ENCODE results near the gene TTC16. TPM values are rescaled to one million over a fixed set of nuclear protein-coding genes. Genes with fewer than 3 reads are reported as not detected.

The TTC16 gene
- total RNA-seq, 2 experiments from 2014 or later: 1.2 to 5.2 TPM

DNA sequence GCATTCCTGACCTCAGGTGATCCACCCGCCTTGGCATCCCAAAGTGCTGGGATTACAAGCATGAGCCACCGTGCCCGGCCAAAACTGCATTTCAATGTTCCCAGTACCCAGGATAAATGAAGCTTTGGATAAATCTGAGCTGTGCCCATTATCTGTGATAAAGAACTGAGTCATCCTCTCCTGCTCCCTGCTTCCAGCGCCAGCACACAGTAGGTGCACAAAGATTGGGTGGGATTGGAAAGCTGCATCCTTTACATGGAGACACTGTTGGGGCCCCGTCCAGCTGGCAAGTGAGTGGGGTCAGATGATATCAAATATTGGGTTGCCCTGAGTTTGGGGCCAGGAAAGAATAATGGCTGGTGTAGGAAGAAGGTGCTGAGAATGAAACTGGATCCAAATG, 45.2 kb downstream of the TTC16 start:
- CTCF ChIA-PET: interaction anchor here (1.5 kb wide), 1 partner anchor 17 kb away, joined by 4 read pairs; no protein-coding TSS in a partner anchor
- H3K9me3 Mint-ChIP-seq (ENCODE audit: low read depth): no peaks in the 10 kb centered on the region
- ATAC-seq: no peak
- no peak overlapping the region for H3K4me3 Mint-ChIP-seq
- DNase-seq: no peak
- H3K27me3 Mint-ChIP-seq: no peaks in the 10 kb centered on the region
- peaks cover 21% of the 10 kb centered on the region for H3K4me1 Mint-ChIP-seq
- H3K36me3 Mint-ChIP-seq: peaks cover 42% of the 10 kb centered on the region
- no peak overlapping the region for H3K27ac Mint-ChIP-seq

- H3K4me1 Mint-ChIP-seq: peaks cover 25% of the 10 kb centered on the region
- DNase-seq: no peak
- H3K36me3 Mint-ChIP-seq: peaks cover 46% of the 10 kb centered on the region
Observed at GRCh38 chr9:127761491-127761956, 45.6 kb downstream of the TTC16 start.

DNA sequence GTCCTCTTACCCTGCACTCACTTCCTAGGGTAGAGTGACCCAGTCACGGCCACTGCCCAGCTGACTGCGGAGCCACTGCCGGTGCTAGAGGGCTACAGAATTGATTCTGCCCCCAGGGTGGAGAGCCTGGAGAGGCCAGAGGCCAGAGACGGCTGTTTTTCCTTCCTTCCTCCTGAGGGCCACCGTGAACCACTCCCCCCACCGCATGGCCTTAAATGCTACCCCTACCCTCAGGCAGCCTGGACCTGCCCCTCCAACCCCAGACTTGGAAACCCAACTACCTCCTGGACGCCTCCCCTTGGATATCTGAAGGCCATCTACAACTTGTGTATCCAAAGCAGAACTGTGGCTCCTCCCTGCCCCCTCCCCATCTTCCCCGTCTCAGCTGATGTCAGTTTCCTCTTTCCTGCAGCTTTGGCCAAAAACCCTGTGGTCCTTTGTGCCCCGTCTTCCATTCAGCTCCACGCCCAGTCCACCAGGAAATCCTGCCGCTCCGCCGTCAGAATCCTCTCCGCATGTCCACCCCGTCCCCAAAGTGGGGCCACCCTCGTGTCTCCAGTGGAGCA, 46.3 kb downstream of the TTC16 start:
- CTCF ChIA-PET: interaction anchor here (1.0 to 6.1 kb wide), 5 partner anchors 9 to 159 kb away, joined by 3 to 61 read pairs (median 3); partner anchors contain the start of gene CDK9
- no peak for DNase-seq
- Mint-ChIP-seq H3K4me3 (no peak overlapping the region), H3K4me1 (peaks cover 31% of the 10 kb centered on the region), H3K36me3 (peaks cover 51% of the 10 kb centered on the region), H3K27ac (peak overlapping the region; percentile 22), H3K27me3 (no peaks in the 10 kb centered on the region), H3K9me3 (ENCODE audit: low read depth) (no peaks in the 10 kb centered on the region)
- no peak for ATAC-seq

More at GRCh38 chr9:127761491-127761956, 45.6 kb downstream of the TTC16 start:
- no peak for ATAC-seq
- CTCF ChIA-PET: no interaction called here
- Mint-ChIP-seq H3K4me3 (no peak overlapping the region), H3K27me3 (no peaks in the 10 kb centered on the region), H3K27ac (no peak overlapping the region), H3K9me3 (ENCODE audit: low read depth) (no peaks in the 10 kb centered on the region)

- Mint-ChIP-seq H3K4me1 (peaks cover 48% of the 10 kb centered on the region), H3K4me3 (no peak overlapping the region)
- peak; percentile 45 for ATAC-seq
Observed at GRCh38 chr9:127763918-127764384, 48.1 kb downstream of the TTC16 start.

DNA sequence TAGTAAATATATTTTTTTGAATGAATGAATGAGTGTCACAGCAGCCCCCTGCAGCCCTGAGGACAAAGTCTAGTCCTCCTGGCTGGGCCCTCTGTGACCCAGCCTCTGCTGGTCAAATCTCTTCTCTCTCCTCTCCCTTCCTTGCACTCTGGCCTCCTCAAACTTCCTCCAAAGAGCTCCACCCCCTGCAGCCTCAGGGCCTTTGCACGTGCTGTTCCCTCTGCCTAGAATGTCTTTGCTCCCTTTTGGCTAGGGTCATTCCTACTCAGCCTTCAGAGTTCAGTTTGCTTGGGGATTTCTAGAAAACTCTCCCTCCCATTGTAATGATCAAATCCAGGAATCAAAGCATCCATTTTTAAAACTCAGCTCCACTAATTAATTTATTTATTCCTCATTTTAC, 49.5 kb downstream of the TTC16 start:
- DNase-seq (no peak), ATAC-seq (no peak)
- H3K4me3 Mint-ChIP-seq: no peak overlapping the region
- peaks cover 57% of the 10 kb centered on the region for H3K36me3 Mint-ChIP-seq
- no peaks in the 10 kb centered on the region for H3K27me3 Mint-ChIP-seq
- H3K9me3 Mint-ChIP-seq (ENCODE audit: low read depth): no peaks in the 10 kb centered on the region
- peak overlapping the region; percentile 37 for H3K27ac Mint-ChIP-seq
- CTCF ChIA-PET: interaction anchor here (1.0 to 6.1 kb wide), 8 partner anchors 11 to 156 kb away, joined by 3 to 61 read pairs (median 10); partner anchors contain the start of genes CDK9 and TOR2A
- H3K4me1 Mint-ChIP-seq: peaks cover 62% of the 10 kb centered on the region

More at GRCh38 chr9:127763918-127764384, 48.1 kb downstream of the TTC16 start:
- CTCF ChIA-PET: interaction anchor here (0.8 to 6.1 kb wide), 10 partner anchors 16 to 156 kb away, joined by 3 to 61 read pairs (median 3); partner anchors contain the start of genes CDK9 and TOR2A
- no peaks in the 10 kb centered on the region for H3K9me3 Mint-ChIP-seq (ENCODE audit: low read depth)
- DNase-seq: no peak
- H3K27ac Mint-ChIP-seq: peak overlapping the region; percentile 54
- H3K27me3 Mint-ChIP-seq: no peaks in the 10 kb centered on the region
- H3K36me3 Mint-ChIP-seq: peaks cover 57% of the 10 kb centered on the region

DNA sequence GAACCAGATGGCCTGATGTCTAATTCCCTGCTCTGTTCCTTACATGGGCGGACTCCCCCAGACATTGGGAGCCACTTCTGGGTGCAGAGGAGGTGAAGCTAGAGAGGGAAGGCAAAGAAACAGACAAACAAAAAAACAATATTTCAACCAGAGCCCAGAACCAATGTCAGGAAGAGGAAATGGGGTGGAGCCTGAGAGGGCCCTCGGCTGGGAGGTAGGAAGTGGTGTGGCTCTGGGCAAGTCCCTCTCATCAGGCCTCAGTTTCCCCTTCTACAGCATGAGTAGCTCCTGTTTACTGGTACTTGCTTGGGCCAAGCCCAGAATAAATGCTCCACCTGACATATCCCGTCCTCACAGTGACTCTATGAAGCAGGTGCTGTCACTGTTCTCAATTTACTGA, 51.5 kb downstream of the TTC16 start:
- Mint-ChIP-seq H3K36me3 (peaks cover 58% of the 10 kb centered on the region), H3K27me3 (no peaks in the 10 kb centered on the region), H3K27ac (peak overlapping the region; percentile 89), H3K4me3 (peak overlapping the region; percentile 38), H3K4me1 (peaks cover 79% of the 10 kb centered on the region), H3K9me3 (ENCODE audit: low read depth) (no peaks in the 10 kb centered on the region)
- DNase-seq (no peak), ATAC-seq (no peak)
- CTCF ChIA-PET: interaction anchor here (1.1 to 6.1 kb wide), 10 partner anchors 9 to 154 kb away, joined by 3 to 61 read pairs (median 6); partner anchors contain the start of genes CDK9, SH2D3C and TOR2A

DNA sequence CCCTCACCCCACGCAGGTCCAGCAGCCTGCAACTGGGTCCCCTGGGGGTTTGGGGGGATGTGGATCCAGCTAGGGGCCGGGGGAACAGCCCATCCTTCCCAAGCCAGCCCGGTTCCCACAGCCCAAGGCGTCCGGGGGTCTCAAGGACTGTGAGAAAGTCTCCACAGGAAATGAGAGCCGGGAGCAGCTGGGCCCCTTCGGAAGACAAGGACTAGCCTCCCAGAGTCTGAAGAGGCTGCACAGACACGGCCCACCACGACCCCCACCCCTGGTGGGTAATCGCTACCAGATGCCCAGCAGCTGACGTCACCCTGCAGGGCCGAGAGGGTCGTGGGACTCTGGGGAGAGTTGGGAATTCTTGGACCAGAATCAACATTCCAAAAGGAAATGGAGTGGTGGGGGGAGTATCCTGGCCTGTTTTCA, 52.0 kb downstream of the TTC16 start:
- H3K27ac Mint-ChIP-seq: peak overlapping the region; percentile 89

GRCh38 chr9:127768698-127769097, 52.8 kb downstream of the TTC16 start:
- no peak for ATAC-seq
- CTCF ChIA-PET: interaction anchor here (2.5 to 6.1 kb wide), 7 partner anchors 11 to 153 kb away, joined by 5 to 61 read pairs (median 23); partner anchors contain the start of genes CDK9 and TOR2A
- peak overlapping the region; percentile 45 for H3K4me3 Mint-ChIP-seq
- peak overlapping the region; percentile 89 for H3K27ac Mint-ChIP-seq
- H3K36me3 Mint-ChIP-seq: peaks cover 56% of the 10 kb centered on the region
- H3K9me3 Mint-ChIP-seq (ENCODE audit: low read depth): no peaks in the 10 kb centered on the region
- H3K4me1 Mint-ChIP-seq: peaks cover 82% of the 10 kb centered on the region
- no peak for DNase-seq
- no peaks in the 10 kb centered on the region for H3K27me3 Mint-ChIP-seq

More for the DNA sequence above, 52.0 kb downstream of the TTC16 start:
- peaks cover 83% of the 10 kb centered on the region for H3K4me1 Mint-ChIP-seq
- H3K27me3 Mint-ChIP-seq: no peaks in the 10 kb centered on the region
- DNase-seq (no peak), ATAC-seq (no peak)
- peaks cover 57% of the 10 kb centered on the region for H3K36me3 Mint-ChIP-seq
- no peak overlapping the region for H3K4me3 Mint-ChIP-seq
- no peaks in the 10 kb centered on the region for H3K9me3 Mint-ChIP-seq (ENCODE audit: low read depth)
- CTCF ChIA-PET: interaction anchor here (1.1 to 6.1 kb wide), 9 partner anchors 8 to 153 kb away, joined by 3 to 61 read pairs (median 7); partner anchors contain the start of genes CDK9, SH2D3C and TOR2A

DNA sequence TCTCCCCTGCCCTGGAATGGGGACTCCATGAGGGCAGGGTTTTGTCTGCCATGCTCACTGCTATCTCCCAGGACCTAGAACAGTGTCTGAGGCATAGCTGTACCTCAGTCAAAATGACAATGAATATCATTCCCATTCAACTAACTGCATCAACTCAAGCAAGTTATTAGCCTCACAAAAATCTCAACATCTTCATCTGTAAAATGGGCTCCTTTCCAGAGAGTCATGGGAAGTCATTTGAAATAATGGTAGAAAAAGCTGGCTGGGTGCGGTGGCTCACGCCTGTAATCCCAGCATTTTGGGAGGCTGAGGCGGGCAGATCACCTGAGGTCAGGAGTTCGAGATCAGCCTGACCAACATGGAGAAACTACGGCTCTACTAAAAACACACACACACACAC, 53.2 kb downstream of the TTC16 start:
- H3K4me1 Mint-ChIP-seq: peaks cover 82% of the 10 kb centered on the region
- peaks cover 59% of the 10 kb centered on the region for H3K36me3 Mint-ChIP-seq
- ATAC-seq: no peak
- CTCF ChIA-PET: interaction anchor here (1.8 to 5.9 kb wide), 7 partner anchors 11 to 152 kb away, joined by 5 to 50 read pairs (median 20); partner anchors contain the start of genes CDK9 and TOR2A
- H3K9me3 Mint-ChIP-seq (ENCODE audit: low read depth): no peaks in the 10 kb centered on the region
- peak overlapping the region; percentile 89 for H3K27ac Mint-ChIP-seq
- H3K27me3 Mint-ChIP-seq: no peaks in the 10 kb centered on the region
- H3K4me3 Mint-ChIP-seq: peak overlapping the region; percentile 45
- no peak for DNase-seq

GRCh38 chr9:127769929-127770582, 54.2 kb downstream of the TTC16 start:
- no peak for ATAC-seq

DNA sequence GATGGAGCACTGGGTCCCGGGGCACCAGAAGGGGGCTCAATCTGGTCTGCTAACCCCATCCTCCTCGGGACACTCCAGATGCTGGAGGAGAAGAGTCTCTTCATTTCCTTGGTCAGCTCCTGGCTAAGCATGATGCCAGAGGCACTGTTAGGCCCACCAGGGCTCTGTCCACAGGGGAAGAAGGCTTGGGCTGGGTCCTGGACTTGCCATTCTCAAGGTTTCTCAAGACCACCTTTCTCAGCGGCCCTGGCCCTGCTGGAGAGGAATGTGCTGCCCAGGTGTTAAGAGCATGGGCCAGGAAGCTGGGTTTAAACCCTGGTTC, 54.7 kb downstream of the TTC16 start:
- DNase-seq: no peak
- H3K27me3 Mint-ChIP-seq: no peaks in the 10 kb centered on the region
- no peaks in the 10 kb centered on the region for H3K9me3 Mint-ChIP-seq (ENCODE audit: low read depth)
- H3K4me3 Mint-ChIP-seq: peak overlapping the region; percentile 85
- no peak for ATAC-seq
- H3K36me3 Mint-ChIP-seq: peaks cover 55% of the 10 kb centered on the region
- peak overlapping the region; percentile 88 for H3K27ac Mint-ChIP-seq
- peaks cover 80% of the 10 kb centered on the region for H3K4me1 Mint-ChIP-seq
- CTCF ChIA-PET: interaction anchor here (0.7 to 5.9 kb wide), 13 partner anchors 8 to 245 kb away, joined by 3 to 50 read pairs (median 4); partner anchors contain the start of genes CDK9 and TOR2A

More at GRCh38 chr9:127769929-127770582, 54.2 kb downstream of the TTC16 start:
- peak overlapping the region; percentile 85 for H3K4me3 Mint-ChIP-seq
- H3K9me3 Mint-ChIP-seq (ENCODE audit: low read depth): no peaks in the 10 kb centered on the region
- CTCF ChIA-PET: interaction anchor here (0.6 to 5.9 kb wide), 9 partner anchors 8 to 151 kb away, joined by 3 to 50 read pairs (median 14); partner anchors contain the start of genes CDK9 and TOR2A
- DNase-seq: no peak
- peak overlapping the region; percentile 88 for H3K27ac Mint-ChIP-seq
- peaks cover 59% of the 10 kb centered on the region for H3K36me3 Mint-ChIP-seq
- peaks cover 82% of the 10 kb centered on the region for H3K4me1 Mint-ChIP-seq
- H3K27me3 Mint-ChIP-seq: no peaks in the 10 kb centered on the region

GRCh38 chr9:127770905-127771569, 55.2 kb downstream of the TTC16 start:
- Mint-ChIP-seq H3K36me3 (peaks cover 52% of the 10 kb centered on the region), H3K4me1 (peaks cover 79% of the 10 kb centered on the region)
- ATAC-seq: peak; percentile 91

More at GRCh38 chr9:127770905-127771569, 55.2 kb downstream of the TTC16 start:
- peak; percentile 98 for DNase-seq
- H3K9me3 Mint-ChIP-seq (ENCODE audit: low read depth): no peaks in the 10 kb centered on the region
- peak overlapping the region; percentile 85 for H3K4me3 Mint-ChIP-seq
- CTCF ChIA-PET: interaction anchor here (0.7 to 5.9 kb wide), 16 partner anchors 9 to 347 kb away, joined by 3 to 50 read pairs (median 4); partner anchors contain the start of genes CDK9, PTRH1 and TOR2A
- peak overlapping the region; percentile 88 for H3K27ac Mint-ChIP-seq
- H3K27me3 Mint-ChIP-seq: no peaks in the 10 kb centered on the region

All from activated CD8-positive, alpha-beta memory T cell treated with anti-CD3 and anti-CD28 coated beads, Interleukin-2, amount 10 ng/mL, durations not matched to agents 7 days and 5 days (primary cell).